Left ventricle myocardium inferior (tissue), 1 donor: Measurements from ENCODE around the gene EFL1. TPM values are rescaled to one million over a fixed set of nuclear protein-coding genes. Genes with fewer than 3 reads are reported as not detected.
"Not testable (repeated sequence)": the region's sequence is repeated elsewhere in the genome, so short reads cannot be mapped to it uniquely, and the experiment has no call there.

Experiments used
- DNase-seq: peaks from one replicate; pipeline ENCODE4 v3.0.0-alpha.2; 2020
- H3K27ac ChIP-seq: fragments of 200-600 bp; replicated peaks from 2 replicates; pipeline ENCODE4 v1.8.0; 2021
- H3K27me3 ChIP-seq: fragments of 200-600 bp; 2 replicates; pipeline ENCODE4 v1.8.0; 2021; ENCODE audit warnings: low read depth
- H3K36me3 ChIP-seq: fragments of 200-600 bp; 2 replicates; pipeline ENCODE4 v1.8.0; 2021
- H3K4me1 ChIP-seq: fragments of 200-600 bp; 2 replicates; pipeline ENCODE4 v1.8.0; 2021
- H3K4me3 ChIP-seq: fragments of 200-600 bp; 2 replicates; pipeline ENCODE4 v1.8.0; 2021; ENCODE audit warnings: mild to moderate bottlenecking, moderate library complexity
- H3K9me3 ChIP-seq: fragments of 200-600 bp; replicated peaks from 2 replicates; pipeline ENCODE4 v1.8.0; 2021
- intact Hi-C: fragments of 100-400 bp; cut with micrococcal nuclease; formaldehyde crosslinking; loops from one replicate; pipeline ENCODE4 v1.11.0; 2022
- total RNA-seq: library from RNA; stranded (reverse); fragmentation: NEBNext Ultra II Directional; extraction: Animal tissue kit (Norgen Biotek cat#: 25700); gene quantifications from one replicate; pipeline ENCODE4 v1.2.1, GENCODE V29; 2021
- TF ChIP-seq, protein P1 (sequence below): fragments of 200-600 bp; IDR thresholded peaks from 2 replicates; pipeline ENCODE4 v1.8.0; 2021; ENCODE audit warnings: antibody characterized with exemption, mild to moderate bottlenecking, borderline replicate concordance
- donor health status: DM: no; HTN: yes; CAD: no; lungs with severe emphysema.

EFL1 gene
- total RNA-seq, 1 donor from 2014 or later, result 12.9 TPM

DNA sequence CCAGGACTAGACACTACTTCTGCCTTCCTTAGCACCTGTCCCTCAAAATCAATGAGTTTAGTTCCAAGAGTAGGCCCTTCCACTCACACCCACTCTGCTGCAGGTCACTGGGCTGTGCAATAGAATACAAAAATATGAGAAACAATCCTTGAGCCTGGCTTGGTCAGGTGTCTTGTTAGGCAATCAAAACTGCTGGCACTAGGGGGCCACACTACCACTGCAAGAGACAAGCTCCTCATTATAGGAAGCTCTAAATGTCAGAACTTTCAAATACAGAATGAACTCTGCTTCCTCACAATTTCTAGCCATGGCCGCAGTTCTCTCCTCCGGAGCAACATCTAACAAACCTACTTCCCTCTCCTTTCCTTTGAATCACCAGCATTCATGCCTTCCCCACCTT, 41.0 kb downstream of the EFL1 start:
- H3K4me3 ChIP-seq, H3K4me1 ChIP-seq, intact Hi-C loops, H3K27ac ChIP-seq, DNase-seq, H3K9me3 ChIP-seq, H3K27me3 ChIP-seq: not testable (repeated sequence)
- H3K36me3 ChIP-seq, result peaks cover 34% of the 10 kb centered on the region
- TF ChIP-seq, protein P1, sequence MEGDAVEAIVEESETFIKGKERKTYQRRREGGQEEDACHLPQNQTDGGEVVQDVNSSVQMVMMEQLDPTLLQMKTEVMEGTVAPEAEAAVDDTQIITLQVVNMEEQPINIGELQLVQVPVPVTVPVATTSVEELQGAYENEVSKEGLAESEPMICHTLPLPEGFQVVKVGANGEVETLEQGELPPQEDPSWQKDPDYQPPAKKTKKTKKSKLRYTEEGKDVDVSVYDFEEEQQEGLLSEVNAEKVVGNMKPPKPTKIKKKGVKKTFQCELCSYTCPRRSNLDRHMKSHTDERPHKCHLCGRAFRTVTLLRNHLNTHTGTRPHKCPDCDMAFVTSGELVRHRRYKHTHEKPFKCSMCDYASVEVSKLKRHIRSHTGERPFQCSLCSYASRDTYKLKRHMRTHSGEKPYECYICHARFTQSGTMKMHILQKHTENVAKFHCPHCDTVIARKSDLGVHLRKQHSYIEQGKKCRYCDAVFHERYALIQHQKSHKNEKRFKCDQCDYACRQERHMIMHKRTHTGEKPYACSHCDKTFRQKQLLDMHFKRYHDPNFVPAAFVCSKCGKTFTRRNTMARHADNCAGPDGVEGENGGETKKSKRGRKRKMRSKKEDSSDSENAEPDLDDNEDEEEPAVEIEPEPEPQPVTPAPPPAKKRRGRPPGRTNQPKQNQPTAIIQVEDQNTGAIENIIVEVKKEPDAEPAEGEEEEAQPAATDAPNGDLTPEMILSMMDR, result peak; percentile 33

- H3K27me3 ChIP-seq, H3K4me1 ChIP-seq, intact Hi-C loops, H3K4me3 ChIP-seq, H3K9me3 ChIP-seq, H3K27ac ChIP-seq, DNase-seq: not testable (repeated sequence)
- H3K36me3 ChIP-seq, result peaks cover 38% of the 10 kb centered on the region
These were observed 46.4 kb downstream of the EFL1 start for GRCh38 chr15:82216092-82216491.

- H3K4me3 ChIP-seq, intact Hi-C loops, H3K27me3 ChIP-seq, H3K4me1 ChIP-seq, DNase-seq, H3K27ac ChIP-seq, H3K9me3 ChIP-seq: not testable (repeated sequence)
- peaks cover 19% of the 10 kb centered on the region for H3K36me3 ChIP-seq
These were observed 50.3 kb downstream of the EFL1 start for GRCh38 chr15:82212201-82212600.

GRCh38 chr15:82210066-82210597, 52.4 kb downstream of the EFL1 start:
- Histone ChIP-seq H3K27ac (peak overlapping the region; percentile 33), H3K36me3 (peaks cover 15% of the 10 kb centered on the region)
- DNase-seq, H3K27me3 ChIP-seq, H3K9me3 ChIP-seq, H3K4me3 ChIP-seq, H3K4me1 ChIP-seq, intact Hi-C loops: not testable (repeated sequence)

- H3K9me3 ChIP-seq, H3K27ac ChIP-seq, DNase-seq, H3K4me3 ChIP-seq, H3K36me3 ChIP-seq, H3K4me1 ChIP-seq, H3K27me3 ChIP-seq, intact Hi-C loops: not testable (repeated sequence)
These were observed 58.0 kb downstream of the EFL1 start for GRCh38 chr15:82204575-82204974.

DNA sequence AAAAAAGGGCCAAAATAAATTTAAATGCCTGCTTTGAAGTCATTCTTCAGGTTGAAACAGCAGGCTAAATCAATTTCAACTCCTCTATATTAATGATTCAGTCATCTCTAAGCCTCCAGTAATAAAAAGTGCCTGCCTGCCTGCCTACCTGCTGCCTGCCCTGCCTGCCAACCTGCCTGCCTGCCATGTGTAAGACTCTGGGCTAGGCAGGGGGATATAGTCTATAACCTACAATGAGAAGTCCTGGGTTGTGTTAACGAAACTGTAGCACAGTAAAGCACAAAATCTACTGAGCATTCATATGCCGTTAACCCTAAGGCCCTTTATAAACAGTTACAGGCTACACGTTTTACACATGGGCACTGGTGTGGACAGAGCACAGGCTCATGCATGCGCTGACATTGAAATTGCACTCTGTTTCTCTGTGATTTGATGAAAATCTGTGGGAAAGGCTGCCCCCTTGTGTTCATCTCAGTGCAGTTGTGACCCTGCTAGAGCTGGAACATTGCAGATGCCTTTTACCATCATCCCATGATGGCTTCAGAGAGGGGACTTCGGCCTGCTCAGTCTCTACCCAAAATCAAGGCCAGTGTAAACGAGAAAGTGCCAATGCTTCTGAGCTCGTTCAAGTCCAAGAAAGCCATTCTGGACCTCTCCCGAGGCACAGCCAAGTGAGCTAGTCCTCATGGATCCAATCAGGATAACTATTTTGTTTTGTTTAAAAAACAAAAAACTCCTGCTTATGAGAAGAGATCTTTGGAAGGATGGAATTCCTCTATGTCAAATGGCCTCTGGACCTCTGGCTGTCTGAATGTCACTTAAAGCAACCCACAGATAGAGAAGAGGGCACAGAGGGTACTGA, 64.6 kb downstream of the EFL1 start:
- Histone ChIP-seq H3K36me3 (no peaks in the 10 kb centered on the region), H3K27me3 (no peaks in the 10 kb centered on the region), H3K4me1 (peaks cover 38% of the 10 kb centered on the region), H3K9me3 (no peaks in the 10 kb centered on the region), H3K27ac (peak overlapping the region; percentile 58), H3K4me3 (no peak overlapping the region)
- peak; percentile 51 for DNase-seq
- TF ChIP-seq, protein P1, result peak; percentile 87
- intact Hi-C loops, result no loop called here

GRCh38 chr15:82196353-82196752, 66.2 kb downstream of the EFL1 start:
- no peak for DNase-seq
- H3K27me3 ChIP-seq, result no peaks in the 10 kb centered on the region
- H3K27ac ChIP-seq, result peak overlapping the region; percentile 84
- peak overlapping the region; percentile 19 for H3K4me3 ChIP-seq
- TF ChIP-seq, protein P1, result no peak
- intact Hi-C loops, result no loop called here
- no peaks in the 10 kb centered on the region for H3K36me3 ChIP-seq
- no peaks in the 10 kb centered on the region for H3K9me3 ChIP-seq
- peaks cover 38% of the 10 kb centered on the region for H3K4me1 ChIP-seq

- Histone ChIP-seq H3K4me1 (peaks cover 38% of the 10 kb centered on the region), H3K4me3 (peak overlapping the region; percentile 19), H3K27ac (peak overlapping the region; percentile 84)
- H3K36me3 ChIP-seq, H3K9me3 ChIP-seq, intact Hi-C loops, H3K27me3 ChIP-seq: not testable (repeated sequence)
- DNase-seq, result peak; percentile 69
These were observed 66.7 kb downstream of the EFL1 start for GRCh38 chr15:82195818-82196217.

- H3K27me3 ChIP-seq, intact Hi-C loops, H3K4me3 ChIP-seq, H3K36me3 ChIP-seq, H3K9me3 ChIP-seq, DNase-seq: not testable (repeated sequence)
- Histone ChIP-seq H3K4me1 (peaks cover 38% of the 10 kb centered on the region), H3K27ac (peak overlapping the region; percentile 84)
These were observed 68.0 kb downstream of the EFL1 start for GRCh38 chr15:82194488-82194887.

DNA sequence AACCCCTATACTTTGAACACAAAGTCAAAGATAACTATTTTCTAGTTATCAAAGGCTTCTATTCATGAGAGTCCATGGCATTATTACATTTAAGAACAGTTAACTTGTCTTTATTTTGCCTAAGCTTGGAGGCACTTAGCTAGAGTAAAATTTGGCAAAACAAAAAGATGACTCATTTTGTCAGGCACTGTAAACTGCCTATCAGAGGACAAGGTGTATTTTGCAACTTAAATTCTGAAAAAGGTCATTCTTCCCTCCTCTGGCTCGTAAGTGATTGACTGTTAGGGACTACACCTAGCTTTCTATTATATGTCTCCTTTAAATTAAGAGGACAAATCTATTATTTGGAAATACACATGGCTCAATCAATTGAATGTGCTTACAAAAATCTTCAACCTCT, 69.1 kb downstream of the EFL1 start:
- H3K36me3 ChIP-seq, H3K27me3 ChIP-seq, intact Hi-C loops, H3K4me3 ChIP-seq, H3K27ac ChIP-seq, H3K9me3 ChIP-seq, DNase-seq: not testable (repeated sequence)
- H3K4me1 ChIP-seq, result peaks cover 38% of the 10 kb centered on the region

DNA sequence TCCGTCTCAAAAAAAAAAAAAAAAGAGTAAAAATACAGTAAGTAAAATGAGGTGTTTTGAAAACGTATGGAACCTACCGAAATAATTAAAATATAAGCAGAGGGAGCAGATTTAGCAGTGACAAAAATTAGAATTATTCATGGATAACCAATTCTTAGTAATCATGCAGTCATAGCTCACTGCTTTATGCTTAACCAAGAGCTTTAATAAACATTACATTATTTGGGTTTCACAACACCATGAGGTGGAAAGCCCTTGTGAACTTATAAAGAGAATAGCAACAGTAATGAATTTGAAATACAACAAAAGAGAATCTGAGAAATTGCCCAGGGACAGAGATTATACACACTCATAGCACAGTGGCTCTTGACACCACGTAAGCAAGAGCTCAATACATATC, 70.1 kb downstream of the EFL1 start:
- intact Hi-C loops, result not testable (repeated sequence)

More for the DNA sequence above, 70.1 kb downstream of the EFL1 start:
- H3K9me3 ChIP-seq, H3K4me3 ChIP-seq, H3K36me3 ChIP-seq, DNase-seq, H3K27ac ChIP-seq, H3K27me3 ChIP-seq: not testable (repeated sequence)
- peaks cover 33% of the 10 kb centered on the region for H3K4me1 ChIP-seq
